Endothelial cell (in vitro differentiated cells): Measurements from ENCODE around the gene ANGPT4. TPM values are rescaled to one million over a fixed set of nuclear protein-coding genes. Genes with fewer than 3 reads are reported as not detected.

Experiments used
- DNase-seq: peaks from one replicate; pipeline ENCODE4 v3.0.0; 2021; ENCODE audit warnings: low spot score
- H3K27ac Mint-ChIP-seq: one replicate; pipeline ENCODE4 v1.8.0; 2021; ENCODE audit warnings: mixed read lengths, inconsistent platforms; ENCODE audit not compliant: unreplicated experiment
- H3K27me3 Mint-ChIP-seq: one replicate; pipeline ENCODE4 v1.8.0; 2021; ENCODE audit warnings: mild to moderate bottlenecking, moderate library complexity, mixed read lengths, inconsistent platforms; ENCODE audit not compliant: unreplicated experiment
- H3K36me3 Mint-ChIP-seq: one replicate; pipeline ENCODE4 v1.8.0; 2021; ENCODE audit warnings: mild to moderate bottlenecking, low read depth, mixed read lengths, inconsistent platforms; ENCODE audit not compliant: unreplicated experiment
- H3K4me1 Mint-ChIP-seq: one replicate; pipeline ENCODE4 v1.8.0; 2021; ENCODE audit warnings: mild to moderate bottlenecking, mixed read lengths, inconsistent platforms; ENCODE audit not compliant: unreplicated experiment
- H3K4me3 Mint-ChIP-seq: one replicate; pipeline ENCODE4 v1.8.0; 2021; ENCODE audit warnings: mild to moderate bottlenecking, mixed read lengths, inconsistent platforms; ENCODE audit not compliant: unreplicated experiment
- H3K9me3 Mint-ChIP-seq: one replicate; pipeline ENCODE4 v1.8.0; 2021; ENCODE audit warnings: mixed read lengths, inconsistent platforms; ENCODE audit not compliant: unreplicated experiment
- total RNA-seq: library from RNA; stranded (reverse); fragmentation: NEBNext Ultra II Directional; extraction: Animal tissue kit (Norgen Biotek cat#: 25700); gene quantifications from one replicate; pipeline ENCODE4 v1.2.1, GENCODE V29; 2021; ENCODE audit not compliant: unreplicated experiment
- TF ChIP-seq, protein P1 (sequence below): fragments of 200-600 bp; sonication (generic); IDR thresholded peaks from one replicate; pipeline ENCODE4 v1.5.0; 2021; ENCODE audit warnings: antibody characterized with exemption; ENCODE audit not compliant: unreplicated experiment

ANGPT4 gene
- total RNA-seq, 1 donor from 2014 or later, result 0.51 TPM

DNA sequence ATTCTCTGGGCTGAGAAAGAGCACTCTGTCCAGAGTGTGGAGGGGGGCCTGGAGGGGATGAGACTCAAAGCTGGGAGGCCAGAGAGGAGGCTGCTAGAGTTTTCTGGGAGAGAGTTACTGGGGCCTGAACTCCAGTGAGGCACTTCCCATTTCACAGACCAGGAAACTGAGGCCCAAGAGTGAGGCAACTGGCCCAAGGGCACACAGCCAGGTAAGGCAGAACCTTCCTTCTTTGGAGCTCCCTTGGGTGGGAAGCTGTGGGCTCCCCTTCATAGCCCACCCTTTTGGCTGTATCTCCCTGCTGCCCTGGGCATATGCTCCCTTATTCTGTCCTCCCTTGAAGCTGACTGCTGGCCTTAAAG lies 34.4 kb downstream of the ANGPT4 start:
- DNase-seq, result no peak
- no peaks in the 10 kb centered on the region for H3K9me3 Mint-ChIP-seq
- H3K27me3 Mint-ChIP-seq, result peaks cover 2% of the 10 kb centered on the region
- no peak overlapping the region for H3K27ac Mint-ChIP-seq
- H3K4me1 Mint-ChIP-seq, result no peaks in the 10 kb centered on the region
- H3K36me3 Mint-ChIP-seq, result no peaks in the 10 kb centered on the region
- TF ChIP-seq, protein P1, sequence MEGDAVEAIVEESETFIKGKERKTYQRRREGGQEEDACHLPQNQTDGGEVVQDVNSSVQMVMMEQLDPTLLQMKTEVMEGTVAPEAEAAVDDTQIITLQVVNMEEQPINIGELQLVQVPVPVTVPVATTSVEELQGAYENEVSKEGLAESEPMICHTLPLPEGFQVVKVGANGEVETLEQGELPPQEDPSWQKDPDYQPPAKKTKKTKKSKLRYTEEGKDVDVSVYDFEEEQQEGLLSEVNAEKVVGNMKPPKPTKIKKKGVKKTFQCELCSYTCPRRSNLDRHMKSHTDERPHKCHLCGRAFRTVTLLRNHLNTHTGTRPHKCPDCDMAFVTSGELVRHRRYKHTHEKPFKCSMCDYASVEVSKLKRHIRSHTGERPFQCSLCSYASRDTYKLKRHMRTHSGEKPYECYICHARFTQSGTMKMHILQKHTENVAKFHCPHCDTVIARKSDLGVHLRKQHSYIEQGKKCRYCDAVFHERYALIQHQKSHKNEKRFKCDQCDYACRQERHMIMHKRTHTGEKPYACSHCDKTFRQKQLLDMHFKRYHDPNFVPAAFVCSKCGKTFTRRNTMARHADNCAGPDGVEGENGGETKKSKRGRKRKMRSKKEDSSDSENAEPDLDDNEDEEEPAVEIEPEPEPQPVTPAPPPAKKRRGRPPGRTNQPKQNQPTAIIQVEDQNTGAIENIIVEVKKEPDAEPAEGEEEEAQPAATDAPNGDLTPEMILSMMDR, result no peak
- no peak overlapping the region for H3K4me3 Mint-ChIP-seq

DNA sequence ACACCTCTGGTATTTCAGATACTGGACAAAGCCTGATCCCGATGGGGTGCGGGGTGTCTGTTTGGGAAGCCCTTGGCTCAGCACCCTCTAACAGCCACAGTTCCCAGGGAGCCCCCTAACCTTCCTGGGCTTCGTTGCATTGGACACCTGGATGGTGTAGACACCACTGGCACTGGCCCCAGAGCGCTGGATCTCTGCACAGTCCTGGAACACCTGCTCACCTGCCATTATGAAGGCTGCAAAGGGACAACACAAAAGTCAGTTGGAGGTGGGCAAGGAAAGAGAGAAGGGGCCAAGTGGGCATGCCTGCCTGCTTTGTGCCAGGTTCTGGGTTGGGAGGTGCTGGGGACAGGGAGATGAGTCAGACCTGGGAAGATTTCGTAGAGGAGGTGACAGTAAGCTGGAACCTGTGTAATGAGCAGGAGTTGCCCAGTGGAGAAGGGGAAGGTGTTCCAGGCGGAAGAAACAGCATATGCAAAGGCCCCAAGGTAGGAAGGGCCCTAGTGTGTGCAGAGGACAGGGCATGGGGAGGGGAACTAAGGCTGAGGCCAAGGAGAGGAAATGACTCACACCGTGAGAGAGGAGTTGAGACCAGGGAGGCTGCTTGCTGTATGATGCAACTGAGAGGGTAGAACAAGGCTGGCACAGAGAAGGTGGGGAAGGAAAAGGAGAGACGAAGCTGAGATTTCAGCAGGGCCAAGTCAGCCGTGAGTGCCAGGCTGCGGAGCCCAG lies 34.9 kb downstream of the ANGPT4 start:
- H3K9me3 Mint-ChIP-seq, result no peaks in the 10 kb centered on the region
- H3K27me3 Mint-ChIP-seq, result peaks cover 2% of the 10 kb centered on the region
- no peak overlapping the region for H3K27ac Mint-ChIP-seq
- DNase-seq, result no peak
- TF ChIP-seq, protein P1, result no peak
- no peaks in the 10 kb centered on the region for H3K4me1 Mint-ChIP-seq
- H3K4me3 Mint-ChIP-seq, result no peak overlapping the region
- no peaks in the 10 kb centered on the region for H3K36me3 Mint-ChIP-seq

DNA sequence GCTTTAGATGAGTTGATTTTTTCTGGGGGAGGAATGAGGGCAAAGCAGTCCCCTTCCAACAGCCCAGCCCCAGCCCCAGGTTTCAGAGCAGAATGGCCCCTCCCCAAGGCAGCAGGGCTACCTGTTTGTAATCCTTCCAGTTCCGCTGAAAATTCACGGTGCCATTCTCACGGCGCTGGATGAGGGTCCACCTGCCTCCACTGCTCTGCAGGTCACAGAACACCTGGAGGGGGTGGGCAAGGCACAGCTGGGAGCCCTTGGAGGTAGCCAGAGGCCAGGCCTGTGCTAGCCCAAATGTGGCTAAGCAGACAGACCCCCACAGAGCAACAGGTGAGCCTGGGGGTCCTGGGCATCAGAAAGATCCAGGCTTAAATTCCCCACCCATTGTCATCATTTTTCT lies 36.5 kb downstream of the ANGPT4 start:
- TF ChIP-seq, protein P1, result no peak
- Mint-ChIP-seq H3K4me3 (no peak overlapping the region), H3K4me1 (no peaks in the 10 kb centered on the region), H3K27ac (no peak overlapping the region), H3K9me3 (no peaks in the 10 kb centered on the region), H3K36me3 (no peaks in the 10 kb centered on the region), H3K27me3 (no peaks in the 10 kb centered on the region)
- DNase-seq, result no peak

- Mint-ChIP-seq H3K27me3 (peaks cover 6% of the 10 kb centered on the region), H3K9me3 (no peaks in the 10 kb centered on the region), H3K27ac (no peak overlapping the region), H3K4me3 (no peak overlapping the region), H3K36me3 (no peaks in the 10 kb centered on the region), H3K4me1 (no peaks in the 10 kb centered on the region)
- TF ChIP-seq, protein P1, result no peak
- DNase-seq, result peak; percentile 62
These were observed 37.4 kb downstream of the ANGPT4 start for GRCh38 chr20:878511-879307.

DNA sequence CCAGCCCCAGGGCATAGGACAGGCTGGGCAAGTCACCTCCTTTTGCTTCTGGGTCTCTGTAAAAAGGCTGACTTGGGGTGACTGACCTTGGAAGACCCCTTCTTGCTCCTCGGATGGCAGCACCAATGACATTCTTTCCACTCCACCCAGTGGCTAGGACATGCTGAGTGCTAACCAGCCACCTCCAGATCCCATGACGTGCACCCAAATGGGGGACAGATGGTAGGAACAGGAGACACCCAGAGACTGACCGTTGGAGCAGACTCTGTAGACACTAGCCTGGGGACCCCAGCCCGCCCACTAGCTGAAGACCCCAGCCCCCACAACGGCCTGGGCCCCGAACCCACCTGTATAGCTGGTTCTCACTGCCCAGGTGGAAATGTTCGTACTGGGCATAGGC lies 38.3 kb downstream of the ANGPT4 start:
- H3K9me3 Mint-ChIP-seq, result no peaks in the 10 kb centered on the region
- TF ChIP-seq, protein P1, result no peak
- no peak overlapping the region for H3K27ac Mint-ChIP-seq
- no peaks in the 10 kb centered on the region for H3K36me3 Mint-ChIP-seq
- peaks cover 9% of the 10 kb centered on the region for H3K27me3 Mint-ChIP-seq
- H3K4me1 Mint-ChIP-seq, result no peaks in the 10 kb centered on the region
- no peak for DNase-seq
- no peak overlapping the region for H3K4me3 Mint-ChIP-seq
